ENCODE results near the gene C1QA. TPM values are rescaled to one million over a fixed set of nuclear protein-coding genes. Genes with fewer than 3 reads are reported as not detected.

C1QA gene
- total RNA-seq, 1 experiment from 2014 or later: not detected

GRCh38 chr1:22654692-22655091, 18.3 kb downstream of the C1QA start:
- Histone ChIP-seq H2AFZ (ENCODE audit: low read length) (no peak overlapping the region), H3K79me2 (ENCODE audit: low read length) (no peaks in the 10 kb centered on the region), H3K9ac (ENCODE audit: low read length) (no peak overlapping the region), H3K9me3 (ENCODE audit: low read length) (no peaks in the 10 kb centered on the region), H3K4me2 (ENCODE audit: low read length) (no peak overlapping the region), H3K27ac (ENCODE audit: low read length) (no peak overlapping the region), H3K36me3 (ENCODE audit: low read depth, low read length) (no peaks in the 10 kb centered on the region), H3K9me2 (replicated peaks; ENCODE audit: low read length) (no peaks in the 10 kb centered on the region), H3K27me3 (ENCODE audit: low read length) (peaks cover 14% of the 10 kb centered on the region), H3K4me1 (ENCODE audit: insufficient read depth, low read length) (no peaks in the 10 kb centered on the region), H3K4me3 (ENCODE audit: low read length) (no peak overlapping the region), H3F3A (ENCODE audit: low read length, unreplicated experiment) (no peaks in the 10 kb centered on the region), H4K20me1 (ENCODE audit: low read length) (no peaks in the 10 kb centered on the region)
- TF ChIP-seq EZH2phosphoT487 (IDR thresholded peaks at IDR 0.05; ENCODE audit: borderline replicate concordance, low read length) (no peak), CTCF (conservative IDR thresholded peaks at IDR 0.05; ENCODE audit: low read depth, low read length) (peak; percentile 43)
- BruUV-seq (replicated peaks): no TSS peak
- DNase-seq (peak; percentile 33), ATAC-seq (peak; percentile 63)
- CTCF ChIA-PET: no interaction called here
- intact Hi-C loops (cut with micrococcal nuclease): no loop called here
- POLR2A ChIA-PET (ENCODE audit: unreplicated experiment): interaction anchor here (0.6 kb wide), 1 partner anchor 8 kb away, joined by 3 read pairs; no protein-coding TSS in a partner anchor

DNA sequence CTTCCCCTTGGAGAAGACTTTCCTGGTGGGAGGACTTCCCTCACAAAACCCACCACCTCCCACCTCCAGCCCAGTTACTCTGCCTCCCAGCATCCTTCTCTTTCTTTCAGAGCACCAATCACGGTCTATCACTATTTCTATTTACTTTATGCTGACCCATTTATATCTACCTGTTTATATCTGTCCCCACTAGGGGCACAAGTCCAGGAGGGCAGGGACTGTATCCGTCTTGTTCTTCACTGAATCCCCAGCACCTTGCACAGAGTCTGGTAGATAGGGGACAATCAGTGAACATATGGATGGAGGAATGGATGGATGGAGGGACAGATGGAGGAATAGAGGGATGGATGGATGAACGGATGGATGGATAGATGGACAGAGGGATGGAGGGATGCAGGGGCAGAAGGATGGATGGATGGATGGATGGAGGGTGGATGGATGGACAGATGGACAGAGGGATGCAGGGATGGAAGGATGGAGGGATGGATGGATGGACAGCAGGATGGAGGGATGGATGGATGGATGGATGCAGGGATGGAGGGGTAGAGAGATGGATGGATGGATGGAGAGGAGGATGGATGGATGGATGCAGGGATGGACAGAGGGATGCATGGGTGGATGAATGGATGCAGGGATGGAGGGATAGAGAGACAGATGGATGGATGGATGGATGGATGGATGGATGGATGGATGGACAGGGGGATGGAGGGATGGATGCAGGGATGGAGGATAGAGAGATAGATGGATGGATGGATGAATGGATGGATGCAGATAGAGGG, 22.1 kb downstream of the C1QA start:
- Histone ChIP-seq H3F3A (ENCODE audit: low read length, unreplicated experiment) (no peaks in the 10 kb centered on the region), H3K9me2 (replicated peaks; ENCODE audit: low read length) (no peaks in the 10 kb centered on the region), H3K4me1 (ENCODE audit: insufficient read depth, low read length) (no peaks in the 10 kb centered on the region), H2AFZ (ENCODE audit: low read length) (no peak overlapping the region), H3K9me3 (ENCODE audit: low read length) (no peaks in the 10 kb centered on the region), H3K79me2 (ENCODE audit: low read length) (no peaks in the 10 kb centered on the region), H3K27me3 (ENCODE audit: low read length) (peaks cover 14% of the 10 kb centered on the region), H3K36me3 (ENCODE audit: low read depth, low read length) (no peaks in the 10 kb centered on the region), H3K9ac (ENCODE audit: low read length) (no peak overlapping the region), H3K4me3 (ENCODE audit: low read length) (no peak overlapping the region), H4K20me1 (ENCODE audit: low read length) (no peaks in the 10 kb centered on the region), H3K27ac (ENCODE audit: low read length) (no peak overlapping the region), H3K4me2 (ENCODE audit: low read length) (no peak overlapping the region)
- no peak for DNase-seq
- TF ChIP-seq EZH2 (IDR thresholded peaks at IDR 0.05; ENCODE audit: low read length, unreplicated experiment) (no peak), EZH2phosphoT487 (IDR thresholded peaks at IDR 0.05; ENCODE audit: borderline replicate concordance, low read length) (no peak), CTCF (conservative IDR thresholded peaks at IDR 0.05; ENCODE audit: low read depth, low read length) (peak; percentile 58)
- ChIA-PET CTCF (no interaction called here), POLR2A (ENCODE audit: unreplicated experiment) (no interaction called here)
- no peak for ATAC-seq
- intact Hi-C loops (cut with micrococcal nuclease): no loop called here
- no TSS peak for BruUV-seq (replicated peaks)

DNA sequence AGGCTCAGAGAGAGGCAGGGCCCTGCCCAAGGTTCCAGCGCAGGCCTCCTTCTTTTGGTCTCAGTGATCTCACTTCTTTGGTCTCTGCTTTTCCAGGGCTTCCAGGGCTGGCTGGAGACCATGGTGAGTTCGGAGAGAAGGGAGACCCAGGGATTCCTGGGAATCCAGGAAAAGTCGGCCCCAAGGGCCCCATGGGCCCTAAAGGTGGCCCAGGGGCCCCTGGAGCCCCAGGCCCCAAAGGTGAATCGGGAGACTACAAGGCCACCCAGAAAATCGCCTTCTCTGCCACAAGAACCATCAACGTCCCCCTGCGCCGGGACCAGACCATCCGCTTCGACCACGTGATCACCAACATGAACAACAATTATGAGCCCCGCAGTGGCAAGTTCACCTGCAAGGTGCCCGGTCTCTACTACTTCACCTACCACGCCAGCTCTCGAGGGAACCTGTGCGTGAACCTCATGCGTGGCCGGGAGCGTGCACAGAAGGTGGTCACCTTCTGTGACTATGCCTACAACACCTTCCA, 24.4 kb downstream of the C1QA start:
- intact Hi-C loops (cut with micrococcal nuclease): no loop called here
- DNase-seq (no peak), ATAC-seq (no peak)
- Histone ChIP-seq H3K79me2 (ENCODE audit: low read length) (no peaks in the 10 kb centered on the region), H3F3A (ENCODE audit: low read length, unreplicated experiment) (no peaks in the 10 kb centered on the region), H4K20me1 (ENCODE audit: low read length) (no peaks in the 10 kb centered on the region), H3K9me3 (ENCODE audit: low read length) (no peaks in the 10 kb centered on the region), H3K9ac (ENCODE audit: low read length) (no peak overlapping the region), H3K4me1 (ENCODE audit: insufficient read depth, low read length) (no peaks in the 10 kb centered on the region), H3K27ac (ENCODE audit: low read length) (no peak overlapping the region), H3K36me3 (ENCODE audit: low read depth, low read length) (no peaks in the 10 kb centered on the region), H3K4me3 (ENCODE audit: low read length) (no peak overlapping the region), H2AFZ (ENCODE audit: low read length) (no peak overlapping the region), H3K9me2 (replicated peaks; ENCODE audit: low read length) (no peaks in the 10 kb centered on the region), H3K27me3 (ENCODE audit: low read length) (peaks cover 14% of the 10 kb centered on the region), H3K4me2 (ENCODE audit: low read length) (no peak overlapping the region)
- no peak for TF ChIP-seq EZH2 (IDR thresholded peaks at IDR 0.05; ENCODE audit: low read length, unreplicated experiment)
- no peak for TF ChIP-seq CTCF (conservative IDR thresholded peaks at IDR 0.05; ENCODE audit: low read depth, low read length)
- no peak for TF ChIP-seq EZH2phosphoT487 (IDR thresholded peaks at IDR 0.05; ENCODE audit: borderline replicate concordance, low read length)
- ChIA-PET CTCF (no interaction called here), POLR2A (ENCODE audit: unreplicated experiment) (no interaction called here)
- no TSS peak for BruUV-seq (replicated peaks)

Measured in PC-3 (cell line).